OCI-LY1 (cell line): ENCODE data around the gene MAGI2.

Experiments used
- H2AFZ ChIP-seq: fragments of 200-600 bp; sonication (generic), shearing (Covaris generic); 2 replicates; pipeline ENCODE4 v1.6.0; 2014; ENCODE audit warnings: antibody characterized with exemption, mild to moderate bottlenecking, low read length
- H3F3A ChIP-seq: fragments of 200-600 bp; sonication (generic), shearing (Covaris generic); 2 replicates; pipeline ENCODE4 v1.6.0; 2014; ENCODE audit warnings: mild to moderate bottlenecking, antibody characterized with exemption, low read length, moderate library complexity; ENCODE audit not compliant: insufficient read depth
- H3K27ac ChIP-seq: fragments of 200-600 bp; sonication (generic); 2 replicates; pipeline ENCODE4 v1.5.1; 2014; ENCODE audit warnings: low read length, mixed run types, mild to moderate bottlenecking, low read depth; ENCODE audit not compliant: poor library complexity, severe bottlenecking
- H3K27me3 ChIP-seq: fragments of 200-600 bp; sonication (generic); 2 replicates; pipeline ENCODE4 v1.6.0; 2014; ENCODE audit warnings: antibody characterized with exemption, mild to moderate bottlenecking, low read length, moderate library complexity; ENCODE audit not compliant: insufficient read depth
- H3K36me3 ChIP-seq: fragments of 200-600 bp; sonication (generic); 2 replicates; pipeline ENCODE4 v1.6.1; 2014; ENCODE audit warnings: mild to moderate bottlenecking, antibody characterized with exemption, low read length, moderate library complexity, mixed read lengths; ENCODE audit not compliant: insufficient read depth
- H3K4me1 ChIP-seq: fragments of 200-600 bp; sonication (generic); 2 replicates; pipeline ENCODE4 v1.5.1; 2014; ENCODE audit warnings: mild to moderate bottlenecking, low read length, moderate library complexity; ENCODE audit not compliant: insufficient read depth, severe bottlenecking
- H3K4me2 ChIP-seq: fragments of 200-600 bp; sonication (generic), shearing (Covaris generic); 2 replicates; pipeline ENCODE4 v1.6.1; 2014; ENCODE audit warnings: low read length
- H3K4me3 ChIP-seq: fragments of 200-600 bp; sonication (generic); 2 replicates; pipeline ENCODE4 v1.5.1; 2014; ENCODE audit warnings: low read length, low read depth, mild to moderate bottlenecking, mixed read lengths; ENCODE audit not compliant: poor library complexity, severe bottlenecking
- H3K79me2 ChIP-seq: fragments of 200-600 bp; shearing (Covaris generic); 2 replicates; pipeline ENCODE4 v1.6.1; 2016; ENCODE audit warnings: mixed run types, low read length, mixed read lengths; ENCODE audit not compliant: insufficient read depth
- H3K9ac ChIP-seq: fragments of 200-600 bp; sonication (generic), shearing (Covaris generic); 2 replicates; pipeline ENCODE4 v1.6.1; 2014; ENCODE audit warnings: mild to moderate bottlenecking, low read length, mixed read lengths
- H3K9me2 ChIP-seq: fragments of 200-600 bp; sonication (generic), shearing (Covaris generic); 2 replicates; pipeline ENCODE4 v1.6.1; 2014; ENCODE audit warnings: low read depth, mild to moderate bottlenecking, low read length, mixed read lengths
- H3K9me3 ChIP-seq: fragments of 200-600 bp; shearing (Covaris generic); 2 replicates; pipeline ENCODE4 v1.6.1; 2014; ENCODE audit warnings: low read length, mixed read lengths
- H4K20me1 ChIP-seq: fragments of 200-600 bp; sonication (generic), shearing (Covaris generic); 2 replicates; pipeline ENCODE4 v1.6.0; 2016; ENCODE audit warnings: mild to moderate bottlenecking, low read length; ENCODE audit not compliant: insufficient read depth
- EZH2 ChIP-seq: fragments of 200-600 bp; sonication (generic), shearing (Covaris generic); IDR thresholded peaks from 2 replicates; pipeline ENCODE4 v1.8.0; 2017; ENCODE audit warnings: borderline replicate concordance, mixed run types, mild to moderate bottlenecking, antibody characterized with exemption, low read length, moderate library complexity, mixed read lengths
- TF ChIP-seq, protein P1 (sequence below): fragments of 200-600 bp; sonication (generic), shearing (Covaris generic); IDR thresholded peaks from 2 replicates; pipeline ENCODE4 v1.5.1; 2017; ENCODE audit warnings: mild to moderate bottlenecking, antibody characterized with exemption, low read length, moderate library complexity, mixed read lengths

The MAGI2 gene

GRCh38 chr7:78191475-78192079 lies 1261.9 kb downstream of the MAGI2 start:
- Histone ChIP-seq H3K36me3 (no peaks in the 10 kb centered on the region), H3K27ac (no peak overlapping the region), H3K4me3 (no peak overlapping the region), H3K4me2 (no peak overlapping the region), H3K9ac (no peak overlapping the region), H3K9me3 (no peaks in the 10 kb centered on the region), H4K20me1 (no peaks in the 10 kb centered on the region), H2AFZ (no peak overlapping the region), H3K27me3 (no peaks in the 10 kb centered on the region), H3K4me1 (no peaks in the 10 kb centered on the region), H3K9me2 (no peaks in the 10 kb centered on the region), H3K79me2 (no peaks in the 10 kb centered on the region), H3F3A (no peaks in the 10 kb centered on the region)
- TF ChIP-seq EZH2 = no peak
- TF ChIP-seq, protein P1, sequence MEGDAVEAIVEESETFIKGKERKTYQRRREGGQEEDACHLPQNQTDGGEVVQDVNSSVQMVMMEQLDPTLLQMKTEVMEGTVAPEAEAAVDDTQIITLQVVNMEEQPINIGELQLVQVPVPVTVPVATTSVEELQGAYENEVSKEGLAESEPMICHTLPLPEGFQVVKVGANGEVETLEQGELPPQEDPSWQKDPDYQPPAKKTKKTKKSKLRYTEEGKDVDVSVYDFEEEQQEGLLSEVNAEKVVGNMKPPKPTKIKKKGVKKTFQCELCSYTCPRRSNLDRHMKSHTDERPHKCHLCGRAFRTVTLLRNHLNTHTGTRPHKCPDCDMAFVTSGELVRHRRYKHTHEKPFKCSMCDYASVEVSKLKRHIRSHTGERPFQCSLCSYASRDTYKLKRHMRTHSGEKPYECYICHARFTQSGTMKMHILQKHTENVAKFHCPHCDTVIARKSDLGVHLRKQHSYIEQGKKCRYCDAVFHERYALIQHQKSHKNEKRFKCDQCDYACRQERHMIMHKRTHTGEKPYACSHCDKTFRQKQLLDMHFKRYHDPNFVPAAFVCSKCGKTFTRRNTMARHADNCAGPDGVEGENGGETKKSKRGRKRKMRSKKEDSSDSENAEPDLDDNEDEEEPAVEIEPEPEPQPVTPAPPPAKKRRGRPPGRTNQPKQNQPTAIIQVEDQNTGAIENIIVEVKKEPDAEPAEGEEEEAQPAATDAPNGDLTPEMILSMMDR = no peak

GRCh38 chr7:78189762-78190161 lies 1263.7 kb downstream of the MAGI2 start:
- Histone ChIP-seq H4K20me1 (no peaks in the 10 kb centered on the region), H3K79me2 (no peaks in the 10 kb centered on the region), H3K36me3 (no peaks in the 10 kb centered on the region), H3K4me1 (no peaks in the 10 kb centered on the region), H2AFZ (no peak overlapping the region), H3K27ac (no peak overlapping the region), H3F3A (no peaks in the 10 kb centered on the region), H3K9me2 (no peaks in the 10 kb centered on the region), H3K27me3 (no peaks in the 10 kb centered on the region), H3K9ac (no peak overlapping the region), H3K9me3 (no peaks in the 10 kb centered on the region), H3K4me2 (no peak overlapping the region), H3K4me3 (no peak overlapping the region)
- TF ChIP-seq EZH2 = no peak
- TF ChIP-seq, protein P1 = no peak

DNA sequence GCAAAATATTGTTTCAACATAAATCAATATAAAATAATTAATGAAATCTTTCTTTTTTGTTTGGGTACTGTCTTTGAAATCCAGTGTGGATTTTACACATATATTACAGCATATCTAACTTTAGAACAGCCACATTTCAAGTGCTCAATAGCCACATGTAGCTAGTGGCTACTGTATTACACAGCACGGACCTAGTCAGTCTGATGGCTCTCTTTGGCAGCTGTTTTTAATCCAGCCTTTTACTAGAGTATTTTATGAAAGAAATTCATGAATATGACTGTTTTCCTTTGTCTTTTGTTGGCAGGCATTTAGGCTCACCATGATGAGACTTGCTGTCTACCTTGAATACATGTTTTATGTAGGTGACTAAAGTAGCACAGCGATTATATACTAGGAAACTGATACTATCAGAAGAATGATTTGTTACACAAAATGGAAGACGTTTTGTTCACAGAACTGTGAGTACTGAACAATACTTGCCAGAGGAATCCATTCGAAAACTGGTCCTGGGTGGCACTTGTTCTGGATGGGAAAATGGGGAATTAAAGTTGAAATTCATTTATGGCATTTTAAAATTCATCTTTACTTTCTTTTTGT lies 1268.2 kb downstream of the MAGI2 start:
- Histone ChIP-seq H3K4me3 (no peak overlapping the region), H4K20me1 (no peaks in the 10 kb centered on the region), H3K4me2 (no peak overlapping the region), H3K4me1 (no peaks in the 10 kb centered on the region), H3K36me3 (no peaks in the 10 kb centered on the region), H3K9me2 (no peaks in the 10 kb centered on the region), H3K9me3 (no peaks in the 10 kb centered on the region), H3K9ac (no peak overlapping the region), H3K27ac (no peak overlapping the region), H3K79me2 (no peaks in the 10 kb centered on the region), H3K27me3 (no peaks in the 10 kb centered on the region), H3F3A (no peaks in the 10 kb centered on the region), H2AFZ (no peak overlapping the region)
- TF ChIP-seq, protein P1 = no peak
- TF ChIP-seq EZH2 = no peak
